Suprapubic skin (tissue), 4 donors: ENCODE data around the gene DGCR8. TPM values are rescaled to one million over a fixed set of nuclear protein-coding genes. Genes with fewer than 3 reads are reported as not detected.
A peak's percentile ranks its signal among the peaks of the same experiment; 100 is the strongest.

ENCODE experiments used
- DNase-seq, 2 donors: peaks; one replicate each; pipeline ENCODE4 v3.0.0-alpha.2; 2019; ENCODE audit warnings: low spot score in 2 of 2
- H3K27ac ChIP-seq: fragments of 200-600 bp; sonication (generic); one replicate; pipeline ENCODE4 v1.5.1; 2019
- H3K27me3 ChIP-seq: fragments of 200-600 bp; sonication (generic); one replicate; pipeline ENCODE4 v1.5.1; 2019
- H3K36me3 ChIP-seq: fragments of 200-600 bp; sonication (generic); one replicate; pipeline ENCODE4 v1.5.1; 2019
- H3K4me1 ChIP-seq: fragments of 200-600 bp; sonication (generic); one replicate; pipeline ENCODE4 v1.5.1; 2019
- H3K4me3 ChIP-seq: fragments of 200-600 bp; sonication (generic); one replicate; pipeline ENCODE4 v1.5.1; 2019; ENCODE audit warnings: mild to moderate bottlenecking
- H3K9me3 ChIP-seq: fragments of 200-600 bp; sonication (generic); one replicate; pipeline ENCODE4 v1.5.1; 2019
- CTCF ChIP-seq, 2 donors: fragments of 200-600 bp in 1 of 2; fragments of 450-650 bp in 1 of 2; sonication (generic) in 1 of 2; IDR thresholded peaks; one replicate each; pipeline ENCODE4 v1.5.1; 2016 to 2019; ENCODE audit warnings: antibody characterized with exemption in 2 of 2, mild to moderate bottlenecking in 1 of 2, moderate library complexity in 1 of 2
- EP300 ChIP-seq: sonication (generic); formaldehyde crosslinking; IDR thresholded peaks from one replicate; pipeline ENCODE4 v1.6.1; 2017; ENCODE audit warnings: antibody characterized with exemption
- POLR2A ChIP-seq, 2 donors: fragments of 450-650 bp; IDR thresholded peaks; one replicate each; pipeline ENCODE4 v1.6.1; 2017; ENCODE audit warnings: antibody characterized with exemption in 2 of 2, mild to moderate bottlenecking in 2 of 2, moderate library complexity in 2 of 2
- POLR2AphosphoS5 ChIP-seq, 3 donors: sonication (generic); formaldehyde crosslinking; IDR thresholded peaks; one replicate each; pipeline ENCODE4 v1.6.1; 2017; ENCODE audit warnings: antibody characterized with exemption in 3 of 3
- WGBS: methylation state at CpG from one replicate; pipeline ENCODE4 v1.1.5; 2018; 5-methylcytosine and 5-hydroxymethylcytosine counted together
- total RNA-seq, 4 donors: library from RNA; depleted of rRNA; stranded (reverse); fragments of >200 nt; gene quantifications; one replicate each; pipeline ENCODE4 v1.1.0, GENCODE V29; 2016

Gene DGCR8
- total RNA-seq = 10 to 100 TPM; 22.4 to 69.1 (median 38.0) TPM

DNA sequence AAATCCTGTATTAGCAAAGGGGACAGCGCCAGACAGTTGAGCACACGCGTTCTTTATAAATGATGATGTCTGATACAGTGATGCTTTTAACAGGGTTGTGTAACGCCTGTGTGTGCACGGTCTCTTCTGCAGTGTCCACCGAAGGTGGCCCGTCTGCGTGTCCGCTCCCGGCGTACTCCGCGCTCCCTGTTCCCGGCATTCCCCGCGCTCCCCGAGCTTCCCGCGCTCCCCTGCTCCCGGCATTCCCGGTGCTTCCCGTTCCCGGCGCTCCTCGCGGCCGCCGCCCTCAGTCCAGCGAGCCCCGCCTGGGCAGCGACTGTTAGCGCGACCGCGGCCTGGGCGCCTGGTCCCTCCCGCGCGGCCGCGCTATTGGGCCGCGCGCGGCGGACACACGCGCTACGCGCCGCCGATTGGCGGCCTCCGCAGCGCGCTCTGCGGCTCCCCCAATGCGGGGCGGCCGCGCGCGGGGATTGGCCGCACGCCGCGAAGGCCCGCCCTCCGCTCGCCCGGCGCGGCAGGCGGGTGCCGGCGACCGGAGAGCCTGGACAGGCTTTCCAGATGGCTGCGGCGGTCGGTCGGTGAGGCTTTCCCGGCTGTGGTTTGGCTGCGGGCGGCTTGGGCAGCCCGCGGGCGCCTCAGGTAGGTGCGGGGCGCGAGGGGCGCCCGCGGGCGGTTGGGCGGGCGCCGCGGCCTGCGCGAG, at the start of gene DGCR8:
Gene DGCR8, plus strand, starts transcription at position 497 of the 700 bp plus-strand sequence. CDS start 5,723 bp downstream, outside the sequence.
- peak; percentile 91 to 93 for DNase-seq
- WGBS = 0% methylated on average over 21 of the region's 100 CpGs

DNA sequence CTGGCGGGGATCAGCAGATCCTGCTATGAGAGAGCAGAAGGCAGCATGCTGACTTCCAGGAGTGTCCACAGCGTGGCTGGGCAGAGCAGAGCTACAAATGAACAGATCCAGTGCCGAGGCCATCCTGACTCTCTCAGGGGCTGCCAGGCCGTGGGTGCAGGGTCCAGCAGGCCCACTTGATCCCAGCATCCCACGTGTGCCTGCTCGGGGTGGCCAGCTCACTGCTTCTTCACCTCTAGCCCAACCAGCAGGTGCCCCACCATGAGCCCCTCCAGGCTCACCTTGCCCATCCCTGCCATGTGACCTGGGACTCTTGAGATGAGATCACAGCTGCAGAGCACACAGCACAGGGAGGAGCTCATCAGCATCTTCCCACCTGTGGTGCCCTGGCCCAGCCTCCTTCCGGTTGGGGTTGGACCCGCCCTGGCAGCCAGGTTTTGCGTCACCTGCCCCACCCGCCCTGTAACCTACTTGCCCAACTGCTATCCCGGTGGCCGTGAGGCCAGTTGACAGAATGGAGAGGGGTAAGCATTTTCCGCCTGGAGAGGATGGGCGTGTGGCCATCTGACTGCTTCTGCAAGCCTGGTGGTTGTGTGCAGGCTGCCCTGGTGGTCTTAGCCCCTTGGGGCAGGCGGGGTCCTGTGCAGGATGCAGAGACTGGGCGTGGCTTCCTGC, 48.2 kb upstream of the DGCR8 start:
- no peaks in the 10 kb centered on the region for H3K9me3 ChIP-seq
- TF ChIP-seq POLR2A (IDR thresholded peaks at IDR 0.05) (no peak), CTCF (IDR thresholded peaks at IDR 0.05) (no peak), EP300 (no peak), POLR2AphosphoS5 (IDR thresholded peaks at IDR 0.05) (no peak)
- no peak overlapping the region for H3K27ac ChIP-seq
- WGBS = 84% methylated on average over 10 of the region's 16 CpGs
- H3K36me3 ChIP-seq = peaks cover 7% of the 10 kb centered on the region
- no peaks in the 10 kb centered on the region for H3K27me3 ChIP-seq
- peaks cover 28% of the 10 kb centered on the region for H3K4me1 ChIP-seq
- no peak overlapping the region for H3K4me3 ChIP-seq
- no peak for DNase-seq

More for the DNA sequence above, at the start of gene DGCR8:
- no peaks in the 10 kb centered on the region for H3K27me3 ChIP-seq
- H3K9me3 ChIP-seq = no peaks in the 10 kb centered on the region
- H3K27ac ChIP-seq = peak within 1 kb of the TSS; percentile 97
- TF ChIP-seq EP300 = no peak
- TF ChIP-seq POLR2A (IDR thresholded peaks at IDR 0.05) = peak in 1 of 2 donors; percentile 23
- TF ChIP-seq POLR2AphosphoS5 (IDR thresholded peaks at IDR 0.05) = peak in 2 of 3 donors; percentile 21 to 73
- no peaks in the 10 kb centered on the region for H3K36me3 ChIP-seq
- H3K4me1 ChIP-seq = peaks cover 47% of the 10 kb centered on the region
- H3K4me3 ChIP-seq = peak within 1 kb of the TSS; percentile 81

- Histone ChIP-seq H3K27me3 (no peaks in the 10 kb centered on the region), H3K27ac (no peak overlapping the region), H3K36me3 (peaks cover 13% of the 10 kb centered on the region), H3K4me3 (no peak overlapping the region), H3K4me1 (peaks cover 28% of the 10 kb centered on the region), H3K9me3 (no peaks in the 10 kb centered on the region)
- DNase-seq = no peak
- 67% methylated on average over 6 of the region's 7 CpGs for WGBS
- TF ChIP-seq CTCF (IDR thresholded peaks at IDR 0.05) (no peak), EP300 (no peak), POLR2AphosphoS5 (IDR thresholded peaks at IDR 0.05) (no peak), POLR2A (IDR thresholded peaks at IDR 0.05) (no peak)
These were observed 47.5 kb upstream of the DGCR8 start for GRCh38 chr22:20032407-20032991.

DNA sequence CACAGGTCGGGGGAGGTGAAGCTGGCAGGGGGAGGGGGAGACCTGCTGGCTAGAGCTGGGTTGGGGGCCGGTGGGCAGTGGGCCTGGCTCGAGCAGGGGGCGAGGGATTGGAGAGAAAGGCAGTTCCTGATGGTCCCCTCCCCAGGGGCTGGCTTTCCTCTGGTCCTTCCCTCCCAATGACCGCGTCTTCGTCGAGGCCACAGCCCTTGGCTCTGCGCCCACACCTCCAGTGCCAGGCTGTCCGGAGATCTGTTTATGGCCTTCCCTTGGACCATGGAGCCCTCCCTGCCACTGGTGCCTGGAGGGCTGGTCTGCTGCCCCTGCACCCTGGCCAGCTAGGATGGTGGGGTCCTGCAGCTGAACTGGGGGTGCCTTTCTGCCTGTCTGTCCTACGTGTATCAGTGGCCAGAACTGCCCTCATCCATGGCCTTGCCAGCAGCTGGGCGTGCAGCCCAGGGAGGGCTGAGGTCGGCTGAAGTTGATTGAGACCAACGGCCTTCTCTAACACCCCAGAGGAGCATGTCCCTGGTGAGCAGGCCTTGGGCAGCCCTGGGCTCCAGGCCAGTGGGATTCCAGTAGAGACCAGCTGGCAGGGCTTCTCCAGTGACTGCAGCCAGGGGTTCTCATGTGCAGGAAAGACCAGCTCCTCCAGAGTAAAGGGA, 46.9 kb upstream of the DGCR8 start:
- Histone ChIP-seq H3K4me3 (no peak overlapping the region), H3K27me3 (no peaks in the 10 kb centered on the region), H3K36me3 (peaks cover 18% of the 10 kb centered on the region), H3K27ac (no peak overlapping the region), H3K9me3 (no peaks in the 10 kb centered on the region), H3K4me1 (peaks cover 27% of the 10 kb centered on the region)
- DNase-seq = no peak
- TF ChIP-seq POLR2AphosphoS5 (IDR thresholded peaks at IDR 0.05) = no peak
- no peak for TF ChIP-seq POLR2A (IDR thresholded peaks at IDR 0.05)
- TF ChIP-seq EP300 = no peak
- TF ChIP-seq CTCF (IDR thresholded peaks at IDR 0.05) = no peak
- 100% methylated on average over 1 of the region's 14 CpGs for WGBS

DNA sequence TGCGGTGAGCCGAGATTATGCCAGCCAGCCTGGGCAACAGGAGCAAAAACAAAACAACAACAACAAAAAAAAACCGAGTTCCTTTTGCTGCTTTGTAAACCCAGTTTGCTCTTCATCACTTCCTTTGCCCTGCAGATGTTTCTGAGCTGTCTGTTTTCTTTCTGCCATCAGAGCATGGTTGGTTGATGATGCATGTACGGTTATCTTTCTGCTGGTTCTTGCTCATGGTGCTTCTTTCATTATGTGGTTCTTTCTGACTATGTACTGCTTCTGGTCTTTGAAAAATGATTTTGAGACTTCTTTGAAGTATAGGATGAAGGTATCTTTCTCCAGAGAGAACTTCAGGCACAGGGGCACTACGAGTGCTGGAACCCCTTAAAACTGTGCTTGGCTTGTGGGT, 45.9 kb upstream of the DGCR8 start:
- peaks cover 20% of the 10 kb centered on the region for H3K4me1 ChIP-seq
- peaks cover 27% of the 10 kb centered on the region for H3K36me3 ChIP-seq
- no peak overlapping the region for H3K4me3 ChIP-seq
- no peaks in the 10 kb centered on the region for H3K27me3 ChIP-seq
- TF ChIP-seq EP300 = no peak
- no peak for TF ChIP-seq POLR2AphosphoS5 (IDR thresholded peaks at IDR 0.05)
- no peak for TF ChIP-seq CTCF (IDR thresholded peaks at IDR 0.05)
- no peak for TF ChIP-seq POLR2A (IDR thresholded peaks at IDR 0.05)
- DNase-seq = no peak
- no peak overlapping the region for H3K27ac ChIP-seq
- no peaks in the 10 kb centered on the region for H3K9me3 ChIP-seq
- 94% methylated on average over 5 of the region's 5 CpGs for WGBS
